ENCODE measurements around the gene EHBP1.

GRCh38 chr2:62992561-62992960, 287.0 kb downstream of the EHBP1 start:
- TF ChIP-seq CTCF (IDR thresholded peaks at IDR 0.05) = no peak
- TF ChIP-seq POLR2AphosphoS5 (IDR thresholded peaks at IDR 0.05) = no peak

Data from suprapubic skin (tissue), 3 donors.